Gastrocnemius medialis (tissue), 4 donors: ENCODE results near the gene ABR.

ENCODE experiments used
- POLR2A ChIP-seq, 2 donors: fragments of 450-650 bp; IDR thresholded peaks; one replicate each; pipeline ENCODE4 v1.6.1; 2017; ENCODE audit warnings: antibody characterized with exemption in 2 of 2, mild to moderate bottlenecking in 2 of 2, moderate library complexity in 2 of 2
- TF ChIP-seq, protein P1 (sequence below), 5 experiments: fragments of 450-650 bp in 3 of 5; fragments of 200-600 bp in 2 of 5; sonication (generic) in 2 of 5; IDR thresholded peaks in 4 of 5; conservative IDR thresholded peaks in 1 of 5; 1 replicate in 4 of 5; 2 replicates in 1 of 5; pipeline ENCODE4 v1.5.1; 2016 to 2019; ENCODE audit warnings: antibody characterized with exemption in 5 of 5, mild to moderate bottlenecking in 3 of 5, moderate library complexity in 3 of 5

DNA sequence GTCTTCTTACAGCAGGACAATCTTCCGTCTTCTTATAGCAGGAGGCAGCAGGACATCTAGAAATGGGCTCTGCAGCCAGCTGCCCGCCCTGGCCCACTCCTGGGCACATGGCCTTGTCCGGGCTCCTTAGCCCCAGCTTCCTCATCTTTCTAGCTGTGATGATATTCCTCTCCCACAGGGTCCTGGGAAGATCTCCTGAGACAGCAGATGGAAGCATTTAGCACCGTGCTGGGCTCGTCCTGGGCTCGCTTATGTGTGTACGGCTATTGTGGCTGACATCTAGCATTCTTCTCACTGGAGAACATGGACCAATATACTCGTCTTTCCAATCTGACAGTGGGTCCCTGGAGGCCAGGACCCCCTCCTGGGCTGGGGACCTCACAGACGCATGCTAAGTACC lies 134.3 kb downstream of the ABR start:
- TF ChIP-seq, protein P1, sequence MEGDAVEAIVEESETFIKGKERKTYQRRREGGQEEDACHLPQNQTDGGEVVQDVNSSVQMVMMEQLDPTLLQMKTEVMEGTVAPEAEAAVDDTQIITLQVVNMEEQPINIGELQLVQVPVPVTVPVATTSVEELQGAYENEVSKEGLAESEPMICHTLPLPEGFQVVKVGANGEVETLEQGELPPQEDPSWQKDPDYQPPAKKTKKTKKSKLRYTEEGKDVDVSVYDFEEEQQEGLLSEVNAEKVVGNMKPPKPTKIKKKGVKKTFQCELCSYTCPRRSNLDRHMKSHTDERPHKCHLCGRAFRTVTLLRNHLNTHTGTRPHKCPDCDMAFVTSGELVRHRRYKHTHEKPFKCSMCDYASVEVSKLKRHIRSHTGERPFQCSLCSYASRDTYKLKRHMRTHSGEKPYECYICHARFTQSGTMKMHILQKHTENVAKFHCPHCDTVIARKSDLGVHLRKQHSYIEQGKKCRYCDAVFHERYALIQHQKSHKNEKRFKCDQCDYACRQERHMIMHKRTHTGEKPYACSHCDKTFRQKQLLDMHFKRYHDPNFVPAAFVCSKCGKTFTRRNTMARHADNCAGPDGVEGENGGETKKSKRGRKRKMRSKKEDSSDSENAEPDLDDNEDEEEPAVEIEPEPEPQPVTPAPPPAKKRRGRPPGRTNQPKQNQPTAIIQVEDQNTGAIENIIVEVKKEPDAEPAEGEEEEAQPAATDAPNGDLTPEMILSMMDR (IDR thresholded peaks at IDR 0.05 in 4 of 5, conservative IDR thresholded peaks at IDR 0.05 in 1 of 5), result no peak
- no peak for TF ChIP-seq POLR2A (IDR thresholded peaks at IDR 0.05)
